IMR-90 (cell line): Measurements from ENCODE around the gene SENP2. TPM values are rescaled to one million over a fixed set of nuclear protein-coding genes. Genes with fewer than 3 reads are reported as not detected.

Experiments used
- ATAC-seq: fragments of 200-7000 bp; cut with Tn5 transposase; 2 replicates; pipeline ENCODE4 v1.9.1; 2020; ENCODE audit warnings: low read depth, mild to moderate bottlenecking, moderate library complexity
- BruUV-seq: library from RNA; stranded (reverse); fragments of 400-500 nt; replicated peaks from 2 replicates; lab custom pipeline; 2021; lab: Mats Ljungman, UMichigan
- CTCF ChIA-PET: fragments of 300-600 bp; formaldehyde crosslinking; extraction: SDS; loops from one replicate; lab custom pipeline; 2021; ENCODE audit warnings: antibody characterized with exemption; lab: Yijun Ruan, JAX
- POLR2A ChIA-PET: fragments of 300-600 bp; sonication (Branson Sonifier 250); formaldehyde crosslinking; loops from one replicate; lab custom pipeline; 2022; ENCODE audit warnings: antibody characterized with exemption; ENCODE audit not compliant: unreplicated experiment; lab: Charles Lee
- DNase-seq: peaks from one replicate; pipeline ENCODE4 v3.0.0; 2013
- H2AFZ ChIP-seq: replicated peaks from 2 replicates; pipeline ENCODE3; 2013; ENCODE audit warnings: low read length, mild to moderate bottlenecking; ENCODE audit not compliant: poor library complexity
- H2AK5ac ChIP-seq: 2 replicates; pipeline ENCODE4 v1.6.1; 2013; ENCODE audit warnings: low read depth, low read length, inconsistent platforms
- H2AK9ac ChIP-seq: replicated peaks from 2 replicates; pipeline ENCODE3; 2013; ENCODE audit warnings: mild to moderate bottlenecking, low read depth, low read length, moderate library complexity; ENCODE audit not compliant: poor library complexity
- H2BK120ac ChIP-seq: 2 replicates; pipeline ENCODE4 v1.6.1; 2013; ENCODE audit warnings: low read depth, low read length, inconsistent platforms
- H2BK15ac ChIP-seq: 3 replicates; pipeline ENCODE4 v1.6.1; 2013; ENCODE audit warnings: low read depth, low read length, inconsistent platforms
- H2BK20ac ChIP-seq: 2 replicates; pipeline ENCODE4 v1.6.1; 2013; ENCODE audit warnings: low read depth, mild to moderate bottlenecking, inconsistent platforms, low read length, moderate library complexity
- H2BK5ac ChIP-seq: 2 replicates; pipeline ENCODE4 v1.6.1; 2013; ENCODE audit warnings: mild to moderate bottlenecking, low read depth, low read length, inconsistent platforms; ENCODE audit not compliant: poor library complexity, severe bottlenecking
- H3K14ac ChIP-seq: replicated peaks from 2 replicates; pipeline ENCODE4 v1.6.1; 2013; ENCODE audit warnings: low read depth, low read length, inconsistent platforms
- H3K18ac ChIP-seq: 2 replicates; pipeline ENCODE4 v1.6.1; 2013; ENCODE audit warnings: low read depth, low read length, control low read depth
- H3K23ac ChIP-seq: 2 replicates; pipeline ENCODE4 v1.6.1; 2013; ENCODE audit warnings: low read depth, low read length, inconsistent platforms
- H3K27ac ChIP-seq: 2 replicates; pipeline ENCODE4 v1.5.1; 2013; ENCODE audit warnings: mild to moderate bottlenecking, control low read depth, low read length; ENCODE audit not compliant: insufficient read depth
- H3K27me3 ChIP-seq: 2 replicates; pipeline ENCODE4 v1.6.1; 2013; ENCODE audit warnings: low read length; ENCODE audit not compliant: control insufficient read depth, insufficient read depth
- H3K36me3 ChIP-seq: 2 replicates; pipeline ENCODE4 v1.6.1; 2013; ENCODE audit warnings: low read length, mixed read lengths; ENCODE audit not compliant: control insufficient read depth, insufficient read depth
- H3K4ac ChIP-seq: 2 replicates; pipeline ENCODE4 v1.6.1; 2013; ENCODE audit warnings: low read depth, low read length, inconsistent platforms
- H3K4me1 ChIP-seq: 2 replicates; pipeline ENCODE4 v1.6.1; 2013; ENCODE audit warnings: low read length, mixed read lengths; ENCODE audit not compliant: control insufficient read depth, insufficient read depth
- H3K4me2 ChIP-seq: 2 replicates; pipeline ENCODE4 v1.6.1; 2013; ENCODE audit warnings: low read depth, mild to moderate bottlenecking, control low read depth, low read length, moderate library complexity
- H3K4me3 ChIP-seq: 2 replicates; pipeline ENCODE4 v1.5.1; 2013; ENCODE audit warnings: low read depth, mild to moderate bottlenecking, control low read depth, low read length, moderate library complexity; ENCODE audit not compliant: insufficient read depth
- H3K56ac ChIP-seq: 2 replicates; pipeline ENCODE4 v1.6.1; 2013; ENCODE audit warnings: low read length, inconsistent platforms; ENCODE audit not compliant: insufficient read depth; ENCODE audit errors: extremely low read depth
- H3K79me1 ChIP-seq, 2 experiments: 2 replicates each; pipeline ENCODE4 v1.6.1; 2013; ENCODE audit warnings: low read length in 2 of 2, inconsistent platforms in 1 of 2, low read depth in 1 of 2
- H3K9ac ChIP-seq: 2 replicates; pipeline ENCODE4 v1.6.1; 2013; ENCODE audit warnings: low read depth, low read length, control low read depth
- H3K9me1 ChIP-seq: 2 replicates; pipeline ENCODE4 v1.6.1; 2013; ENCODE audit warnings: low read length, inconsistent platforms; ENCODE audit not compliant: insufficient read depth
- H3K9me3 ChIP-seq: 2 replicates; pipeline ENCODE4 v1.6.1; 2013; ENCODE audit warnings: low read length; ENCODE audit not compliant: control insufficient read depth, insufficient read depth
- H4K20me1 ChIP-seq: 2 replicates; pipeline ENCODE4 v1.6.1; 2013; ENCODE audit warnings: low read length, inconsistent platforms; ENCODE audit not compliant: insufficient read depth
- H4K5ac ChIP-seq: 2 replicates; pipeline ENCODE4 v1.6.1; 2013; ENCODE audit warnings: mild to moderate bottlenecking, low read depth, low read length, control low read depth
- H4K8ac ChIP-seq, 2 experiments: 2 replicates each; pipeline ENCODE4 v1.6.1; 2013; ENCODE audit warnings: low read depth in 2 of 2, low read length in 2 of 2, control low read depth in 1 of 2, inconsistent platforms in 1 of 2
- H4K91ac ChIP-seq: 2 replicates; pipeline ENCODE4 v1.6.1; 2013; ENCODE audit warnings: low read depth, low read length, inconsistent platforms; ENCODE audit not compliant: insufficient read depth
- BHLHE40 ChIP-seq: fragments of 150-350 bp; IDR thresholded peaks from 2 replicates; pipeline ENCODE4 v1.6.1; 2016; ENCODE audit warnings: mild to moderate bottlenecking, low read depth, low read length
- CEBPB ChIP-seq: IDR thresholded peaks from 2 replicates; pipeline ENCODE4 v1.6.1; 2012; ENCODE audit warnings: low read depth, low read length, improper control_type of control experiment
- CHD1 ChIP-seq: IDR thresholded peaks from 2 replicates; pipeline ENCODE4 v1.6.1; 2012; ENCODE audit warnings: low read depth, low read length, improper control_type of control experiment
- FOS ChIP-seq: fragments of 150-350 bp; IDR thresholded peaks from 2 replicates; pipeline ENCODE4 v1.6.1; 2016; ENCODE audit warnings: low read depth, low read length
- MAFK ChIP-seq: IDR thresholded peaks from 2 replicates; pipeline ENCODE4 v1.6.1; 2012; ENCODE audit warnings: low read depth, low read length, improper control_type of control experiment
- MAZ ChIP-seq: IDR thresholded peaks from 2 replicates; pipeline ENCODE4 v1.6.1; 2012; ENCODE audit warnings: low read depth, mild to moderate bottlenecking, low read length, improper control_type of control experiment, moderate library complexity, borderline replicate concordance
- MXI1 ChIP-seq: IDR thresholded peaks from 2 replicates; pipeline ENCODE4 v1.6.1; 2012; ENCODE audit warnings: low read depth, mild to moderate bottlenecking, low read length, moderate library complexity, borderline replicate concordance
- NFE2L2 ChIP-seq: fragments of 150-350 bp; IDR thresholded peaks from 2 replicates; pipeline ENCODE4 v1.6.1; 2016; ENCODE audit warnings: low read depth, mild to moderate bottlenecking, low read length
- POLR2A ChIP-seq: IDR thresholded peaks from 2 replicates; pipeline ENCODE4 v1.6.1; 2012; ENCODE audit warnings: mild to moderate bottlenecking, low read depth, low read length
- RAD21 ChIP-seq: IDR thresholded peaks from 2 replicates; pipeline ENCODE4 v1.6.1; 2012; ENCODE audit warnings: low read length, improper control_type of control experiment
- RCOR1 ChIP-seq: IDR thresholded peaks from 2 replicates; pipeline ENCODE4 v1.6.1; 2012; ENCODE audit warnings: mild to moderate bottlenecking, low read length, improper control_type of control experiment; ENCODE audit not compliant: insufficient replicate concordance
- RFX5 ChIP-seq: IDR thresholded peaks from 2 replicates; pipeline ENCODE4 v1.8.0; 2012; ENCODE audit warnings: low read depth, mild to moderate bottlenecking, low read length, moderate library complexity
- SMC3 ChIP-seq: fragments of 150-350 bp; IDR thresholded peaks from 2 replicates; pipeline ENCODE4 v1.6.1; 2016; ENCODE audit warnings: low read depth, mild to moderate bottlenecking, antibody characterized with exemption, low read length, moderate library complexity
- USF2 ChIP-seq: fragments of 150-350 bp; IDR thresholded peaks from 2 replicates; pipeline ENCODE4 v1.6.1; 2017; ENCODE audit warnings: mild to moderate bottlenecking, antibody characterized with exemption, low read length, low read depth
- WGBS, 2 experiments: methylation state at CpG; one replicate each; pipeline versions ENCODE4 v1.1.5 to v1.1.7; 2013; ENCODE audit warnings: missing lambda C conversion rate in 2 of 2; ENCODE audit not compliant: insufficient read length in 1 of 2; ENCODE audit errors: extremely low coverage in 2 of 2; 5-methylcytosine and 5-hydroxymethylcytosine counted together
- dilution Hi-C: fragments of 300-500 bp; cut with HindIII; formaldehyde crosslinking; loops from one replicate; pipeline ENCODE4 v1.14.3; 2018; ENCODE audit warnings: low sequenced_read_pairs; ENCODE audit not compliant: unreplicated experiment
- in situ Hi-C: fragments of 300-500 bp; cut with MboI; formaldehyde crosslinking; loops from 3 replicates; pipeline ENCODE4 v1.14.3; 2019; ENCODE audit warnings: low sequenced_read_pairs, inconsistent platforms, mixed read lengths
- intact Hi-C: fragments of 100-400 bp; cut with micrococcal nuclease; formaldehyde crosslinking; loops from 2 replicates; pipeline ENCODE4 v1.10.0; 2022
- polyA plus RNA-seq, 3 experiments: library from polyadenylated mRNA; depleted of rRNA; stranded (reverse); fragments of >200 nt; gene quantifications; 2 replicates each; pipeline ENCODE4 v1.2.3, GENCODE V29; 2012; ENCODE audit warnings: low replicate concordance in 1 of 3
- total RNA-seq: library from RNA; depleted of rRNA; stranded (reverse); fragments of >200 nt; gene quantifications from 2 replicates; pipeline ENCODE4 v1.2.3, GENCODE V29; 2012
- TF ChIP-seq, protein P1 (sequence below): fragments of 150-350 bp; IDR thresholded peaks from 2 replicates; pipeline ENCODE4 v1.6.1; 2016; ENCODE audit warnings: low read depth, mild to moderate bottlenecking, low read length, moderate library complexity, borderline replicate concordance

The SENP2 gene
- total and polyA plus RNA-seq, 2 of the 4 experiments (the other 2 are of a cell fraction): 9.4 to 15.2 TPM

DNA sequence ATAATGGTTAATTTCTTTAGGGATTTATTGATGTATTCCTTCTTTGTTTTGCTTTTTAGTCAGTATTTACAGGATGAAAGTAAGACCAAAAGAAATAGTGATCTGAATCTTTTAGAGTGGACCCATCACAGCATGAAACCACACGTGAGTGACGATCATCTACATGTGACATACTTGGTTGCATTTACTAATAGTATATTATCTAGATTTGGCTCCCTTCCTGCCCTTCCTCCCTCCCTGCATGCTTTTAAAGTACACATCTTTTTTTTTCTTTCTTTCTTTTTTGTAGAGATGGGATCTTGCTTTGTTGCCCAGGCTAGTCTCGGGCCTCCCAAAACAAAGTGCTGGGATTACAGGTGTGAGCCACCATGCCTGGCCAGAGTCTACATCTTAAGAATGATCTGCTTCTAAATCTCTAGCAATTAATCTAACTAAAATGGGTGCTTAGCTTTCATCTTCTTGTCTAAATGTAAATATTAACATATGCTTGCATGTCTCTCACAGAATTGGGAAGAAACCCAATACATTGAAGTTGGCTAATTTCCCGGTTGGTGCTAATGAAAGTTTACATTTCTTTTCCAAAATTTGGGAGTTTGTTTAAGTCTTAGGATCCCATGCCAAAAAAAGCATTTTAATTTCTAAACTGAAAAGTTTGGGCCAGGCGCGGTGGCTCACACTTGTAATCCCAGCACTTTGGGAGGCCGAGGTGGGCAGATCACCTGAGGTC lies 38.0 kb downstream of the SENP2 start:
- H4K20me1 ChIP-seq: no peaks in the 10 kb centered on the region
- no peak overlapping the region for H4K91ac ChIP-seq
- H2BK120ac ChIP-seq: no peak overlapping the region
- WGBS, 2 experiments: 61% methylated on average over 4 of the region's 7 CpGs; no CpG with 5 or more reads in 1 of the 2 experiments
- no TSS peak for BruUV-seq
- dilution Hi-C loops: no loop called here
- no peak overlapping the region for H2BK15ac ChIP-seq
- H4K5ac ChIP-seq: no peak overlapping the region
- H3K9me3 ChIP-seq: no peaks in the 10 kb centered on the region
- no peak overlapping the region for H3K4me2 ChIP-seq
- intact Hi-C loops: no loop called here
- no peak overlapping the region for H3K56ac ChIP-seq
- H3K18ac ChIP-seq: no peak overlapping the region
- no peaks in the 10 kb centered on the region for H3K27me3 ChIP-seq
- peak overlapping the region; percentile 17; the same call in 1 of the 2 replicates for H3K27ac ChIP-seq
- H3K79me1 ChIP-seq: no peaks in the 10 kb centered on the region; a peak in 1 of 4 replicates
- H2BK20ac ChIP-seq: no peak overlapping the region
- H3K4ac ChIP-seq: no peak overlapping the region
- DNase-seq: peak; percentile 38
- no peaks in the 10 kb centered on the region for H3K9me1 ChIP-seq
- no peak overlapping the region for H3K14ac ChIP-seq
- no peak overlapping the region for H2AK9ac ChIP-seq
- in situ Hi-C loops: no loop called here
- H3K23ac ChIP-seq: no peak overlapping the region
- ChIA-PET CTCF (interaction anchor here (1.6 kb wide), 1 partner anchor 12 kb away, joined by 4 read pairs; no protein-coding TSS in a partner anchor), POLR2A (no interaction called here)
- H3K9ac ChIP-seq: no peak overlapping the region
- no peak overlapping the region for H3K4me3 ChIP-seq
- no peak overlapping the region for H2BK5ac ChIP-seq
- H2AK5ac ChIP-seq: no peak overlapping the region
- H3K4me1 ChIP-seq: no peaks in the 10 kb centered on the region
- peak; percentile 30 for ATAC-seq
- H3K36me3 ChIP-seq: peaks cover 12% of the 10 kb centered on the region
- no peak overlapping the region for H2AFZ ChIP-seq
- no peak overlapping the region for H4K8ac ChIP-seq
- TF ChIP-seq CHD1: no peak
- no peak for TF ChIP-seq MAZ
- TF ChIP-seq RAD21: no peak
- TF ChIP-seq MAFK: no peak
- no peak for TF ChIP-seq NFE2L2
- TF ChIP-seq BHLHE40: no peak
- no peak for TF ChIP-seq RCOR1
- no peak for TF ChIP-seq RFX5
- no peak for TF ChIP-seq FOS
- TF ChIP-seq SMC3: no peak
- TF ChIP-seq CEBPB: no peak
- TF ChIP-seq, protein P1, sequence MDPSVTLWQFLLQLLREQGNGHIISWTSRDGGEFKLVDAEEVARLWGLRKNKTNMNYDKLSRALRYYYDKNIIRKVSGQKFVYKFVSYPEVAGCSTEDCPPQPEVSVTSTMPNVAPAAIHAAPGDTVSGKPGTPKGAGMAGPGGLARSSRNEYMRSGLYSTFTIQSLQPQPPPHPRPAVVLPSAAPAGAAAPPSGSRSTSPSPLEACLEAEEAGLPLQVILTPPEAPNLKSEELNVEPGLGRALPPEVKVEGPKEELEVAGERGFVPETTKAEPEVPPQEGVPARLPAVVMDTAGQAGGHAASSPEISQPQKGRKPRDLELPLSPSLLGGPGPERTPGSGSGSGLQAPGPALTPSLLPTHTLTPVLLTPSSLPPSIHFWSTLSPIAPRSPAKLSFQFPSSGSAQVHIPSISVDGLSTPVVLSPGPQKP: no peak
- no peak for TF ChIP-seq POLR2A
- TF ChIP-seq MXI1: no peak
- no peak for TF ChIP-seq USF2
